HepG2 (cell line): ENCODE measurements around the gene KREMEN1.

Experiments
- AHR ChIP-seq: IDR thresholded peaks from 2 replicates; pipeline ENCODE4 v1.6.1; 2018; ENCODE audit warnings: missing genetic modification reagents, missing compliant biosample characterization
- CTCF ChIP-seq: sonication (generic); formaldehyde crosslinking; IDR thresholded peaks from 2 replicates; pipeline ENCODE4 v1.5.0; 2020; ENCODE audit warnings: mild to moderate bottlenecking, missing genetic modification reagents, moderate library complexity
- POLR2A ChIP-seq, 2 experiments: IDR thresholded peaks; 2 replicates each; pipeline ENCODE4 v1.6.1; 2011; ENCODE audit warnings: low read depth in 2 of 2, low read length in 2 of 2, mild to moderate bottlenecking in 1 of 2, moderate library complexity in 1 of 2; ENCODE audit not compliant: insufficient read depth in 1 of 2
- TCF7 ChIP-seq: sonication (generic); IDR thresholded peaks from 2 replicates; pipeline ENCODE4 v1.6.1; 2016; ENCODE audit warnings: antibody characterized with exemption, low read depth
- ZNF577 ChIP-seq: sonication (generic); formaldehyde crosslinking; IDR thresholded peaks from 2 replicates; pipeline ENCODE4 v1.4.0; 2020; ENCODE audit warnings: mild to moderate bottlenecking, low read depth, missing genetic modification reagents, borderline replicate concordance
- TF ChIP-seq, protein P1 (sequence below): IDR thresholded peaks from 2 replicates; pipeline ENCODE4 v1.6.1; 2016; ENCODE audit warnings: low read depth, borderline replicate concordance

- TF ChIP-seq POLR2A (IDR thresholded peaks at IDR 0.05; ENCODE audit: insufficient read depth in 1 of 2, low read depth in 2 of 2, low read length in 2 of 2): 0 out of 4 replicates have a peak, but pooled peaks of 1 of the 2 experiments have one; percentile 25
- no peak for TF ChIP-seq CTCF (CRISPR knock-in tag)
- no peak for TF ChIP-seq ZNF577
- TF ChIP-seq, protein P1, sequence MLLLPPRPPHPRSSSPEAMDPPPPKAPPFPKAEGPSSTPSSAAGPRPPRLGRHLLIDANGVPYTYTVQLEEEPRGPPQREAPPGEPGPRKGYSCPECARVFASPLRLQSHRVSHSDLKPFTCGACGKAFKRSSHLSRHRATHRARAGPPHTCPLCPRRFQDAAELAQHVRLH: no peak
- TF ChIP-seq AHR (CRISPR knock-in tag): no peak
- TF ChIP-seq TCF7: peak; percentile 68
Measured at GRCh38 chr22:29031227-29032011, 41.4 kb upstream of the KREMEN1 start.
